IPS-20b (cell line): ENCODE measurements around the gene GALNT9.

Experiments used
- H3K27ac ChIP-seq: one replicate; pipeline ENCODE4 v1.5.1; 2013; ENCODE audit warnings: low read length
- H3K27me3 ChIP-seq: 2 replicates; pipeline ENCODE4 v1.6.1; 2013; ENCODE audit warnings: mild to moderate bottlenecking, low read length, inconsistent platforms; ENCODE audit not compliant: insufficient read depth
- H3K36me3 ChIP-seq: 2 replicates; pipeline ENCODE4 v1.6.1; 2013; ENCODE audit warnings: low read depth, mild to moderate bottlenecking, inconsistent platforms, low read length, moderate library complexity; ENCODE audit not compliant: insufficient read depth
- H3K4me1 ChIP-seq: 2 replicates; pipeline ENCODE4 v1.6.1; 2013; ENCODE audit warnings: mild to moderate bottlenecking, control low read depth, inconsistent platforms, low read length, moderate library complexity; ENCODE audit not compliant: insufficient read depth
- H3K4me3 ChIP-seq: 2 replicates; pipeline ENCODE4 v1.5.1; 2013; ENCODE audit warnings: mild to moderate bottlenecking, low read length, inconsistent platforms
- H3K9ac ChIP-seq: 2 replicates; pipeline ENCODE4 v1.6.1; 2013; ENCODE audit warnings: low read depth, mild to moderate bottlenecking, inconsistent platforms, low read length, moderate library complexity
- H3K9me3 ChIP-seq: 2 replicates; pipeline ENCODE4 v1.6.1; 2013; ENCODE audit warnings: mild to moderate bottlenecking, low read depth, low read length, inconsistent platforms; ENCODE audit not compliant: insufficient read depth

The GALNT9 gene

DNA sequence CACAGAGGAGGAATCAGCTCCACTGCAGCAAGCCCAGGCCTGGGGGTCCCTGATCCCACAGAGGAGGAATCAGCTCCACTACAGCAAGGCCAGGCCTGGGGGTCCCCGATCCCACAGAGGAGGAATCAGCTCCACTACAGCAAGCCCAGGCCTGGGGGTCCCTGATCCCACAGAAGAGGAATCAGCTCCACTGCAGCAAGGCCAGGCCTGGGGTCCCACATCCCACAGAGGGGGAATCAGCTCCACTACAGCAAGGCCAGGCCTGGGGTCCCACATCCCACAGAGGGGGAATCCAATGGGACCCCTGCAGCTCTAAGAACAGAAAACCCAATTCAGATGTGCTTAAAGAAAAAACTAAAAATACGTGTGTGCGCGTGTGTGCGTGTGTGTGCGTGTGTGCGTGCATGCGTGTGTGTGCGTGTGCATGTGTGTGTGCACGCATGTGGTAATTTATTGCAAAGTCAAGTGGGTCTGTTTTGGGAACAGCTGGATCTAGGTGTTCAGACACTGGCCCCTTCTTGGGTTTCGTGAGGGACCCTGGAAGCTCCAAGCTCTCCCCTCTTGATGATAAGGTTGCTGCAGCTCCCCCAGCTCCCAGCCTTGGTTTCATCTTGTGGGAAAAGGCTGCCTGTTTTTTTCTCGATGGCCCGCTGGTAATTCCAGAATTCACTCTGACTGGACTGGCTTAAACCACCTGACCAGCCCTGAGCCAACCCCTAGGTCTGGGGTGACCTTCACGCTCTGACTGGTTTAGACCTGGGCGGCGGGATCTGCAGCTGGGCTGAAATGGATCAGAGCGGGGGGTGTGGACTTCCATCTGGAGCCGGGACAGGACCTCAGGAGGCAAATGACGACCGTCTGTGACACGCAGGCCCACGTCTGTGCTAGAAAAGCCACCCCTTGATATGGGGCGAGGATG lies 47.1 kb downstream of the GALNT9 start:
- Histone ChIP-seq H3K4me1 (peaks cover 11% of the 10 kb centered on the region; the same call in 1 of the 2 replicates), H3K4me3 (no peak overlapping the region), H3K27me3 (peaks cover 28% of the 10 kb centered on the region), H3K9me3 (no peaks in the 10 kb centered on the region), H3K9ac (no peak overlapping the region), H3K27ac (no peak overlapping the region), H3K36me3 (no peaks in the 10 kb centered on the region)

DNA sequence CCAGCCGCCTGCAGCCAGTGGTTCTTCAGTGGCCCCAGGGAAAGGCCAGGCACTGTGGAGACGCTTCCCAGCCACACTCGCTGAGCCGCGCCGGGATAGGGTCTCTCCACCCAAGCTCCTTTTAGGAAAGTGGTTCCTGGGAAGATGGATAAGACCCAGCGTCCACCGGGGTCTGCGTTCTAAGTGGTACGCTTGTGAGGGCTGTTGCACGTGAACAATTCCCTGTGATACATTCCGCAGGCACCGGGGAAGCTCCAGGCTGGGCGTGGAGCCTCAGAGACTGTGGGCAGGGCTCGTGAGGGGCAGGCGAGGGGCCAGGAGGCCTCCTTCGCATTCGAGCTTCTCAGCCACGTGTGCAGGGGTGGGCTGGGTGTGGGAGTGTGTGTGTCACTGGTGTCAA lies 48.4 kb downstream of the GALNT9 start:
- H3K4me1 ChIP-seq, result peaks cover 11% of the 10 kb centered on the region; the same call in 1 of the 2 replicates
- H3K4me3 ChIP-seq, result no peak overlapping the region
- H3K9me3 ChIP-seq, result no peaks in the 10 kb centered on the region
- H3K36me3 ChIP-seq, result no peaks in the 10 kb centered on the region
- peaks cover 24% of the 10 kb centered on the region for H3K27me3 ChIP-seq
- no peak overlapping the region for H3K9ac ChIP-seq
- no peak overlapping the region for H3K27ac ChIP-seq

DNA sequence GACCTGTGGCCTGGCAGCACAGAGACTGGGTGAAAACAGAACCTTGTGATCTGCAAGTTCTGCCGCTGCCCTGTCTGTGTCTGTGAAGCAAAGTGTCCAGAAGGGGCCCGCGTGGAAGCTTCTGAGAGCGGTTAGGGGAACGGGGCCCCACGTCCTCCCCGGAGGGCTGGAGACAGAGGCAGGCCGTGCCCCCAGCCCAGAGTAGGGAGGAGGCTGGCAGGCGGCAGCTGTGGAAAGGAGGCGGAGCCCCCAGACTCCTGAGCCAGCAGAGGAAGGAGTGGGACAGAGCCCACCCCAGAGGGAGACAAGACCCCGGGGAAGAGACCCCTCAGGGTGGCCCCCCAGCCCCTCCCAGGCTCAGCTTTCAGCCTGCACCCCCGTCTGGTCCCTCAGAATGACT lies 49.0 kb downstream of the GALNT9 start:
- H3K27me3 ChIP-seq, result peaks cover 17% of the 10 kb centered on the region
- H3K9ac ChIP-seq, result no peak overlapping the region
- H3K9me3 ChIP-seq, result no peaks in the 10 kb centered on the region
- H3K27ac ChIP-seq, result no peak overlapping the region
- no peaks in the 10 kb centered on the region for H3K36me3 ChIP-seq
- H3K4me1 ChIP-seq, result peaks cover 11% of the 10 kb centered on the region; the same call in 1 of the 2 replicates
- H3K4me3 ChIP-seq, result no peak overlapping the region

DNA sequence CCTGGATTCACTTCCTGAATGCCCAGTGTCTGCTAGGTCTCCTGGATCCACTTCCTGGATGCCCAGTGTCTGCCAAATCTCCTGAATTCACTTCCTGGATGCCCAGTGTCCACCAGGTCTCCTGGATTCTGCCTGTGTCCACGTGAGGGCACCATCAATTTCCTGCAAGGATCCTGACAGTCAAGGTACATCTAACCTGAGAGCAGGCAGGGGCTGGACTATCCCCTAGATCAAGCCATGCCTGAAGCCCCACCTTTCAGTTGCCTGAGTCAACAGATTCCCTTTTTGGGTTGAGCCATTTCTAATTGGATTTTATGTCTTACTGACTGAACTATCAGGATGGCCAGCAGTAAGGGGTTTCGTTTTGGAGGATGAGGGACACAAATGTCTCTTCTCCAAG lies 49.5 kb downstream of the GALNT9 start:
- H3K27me3 ChIP-seq, result peaks cover 13% of the 10 kb centered on the region
- no peak overlapping the region for H3K27ac ChIP-seq
- H3K4me1 ChIP-seq, result peaks cover 9% of the 10 kb centered on the region; the same call in 1 of the 2 replicates

DNA sequence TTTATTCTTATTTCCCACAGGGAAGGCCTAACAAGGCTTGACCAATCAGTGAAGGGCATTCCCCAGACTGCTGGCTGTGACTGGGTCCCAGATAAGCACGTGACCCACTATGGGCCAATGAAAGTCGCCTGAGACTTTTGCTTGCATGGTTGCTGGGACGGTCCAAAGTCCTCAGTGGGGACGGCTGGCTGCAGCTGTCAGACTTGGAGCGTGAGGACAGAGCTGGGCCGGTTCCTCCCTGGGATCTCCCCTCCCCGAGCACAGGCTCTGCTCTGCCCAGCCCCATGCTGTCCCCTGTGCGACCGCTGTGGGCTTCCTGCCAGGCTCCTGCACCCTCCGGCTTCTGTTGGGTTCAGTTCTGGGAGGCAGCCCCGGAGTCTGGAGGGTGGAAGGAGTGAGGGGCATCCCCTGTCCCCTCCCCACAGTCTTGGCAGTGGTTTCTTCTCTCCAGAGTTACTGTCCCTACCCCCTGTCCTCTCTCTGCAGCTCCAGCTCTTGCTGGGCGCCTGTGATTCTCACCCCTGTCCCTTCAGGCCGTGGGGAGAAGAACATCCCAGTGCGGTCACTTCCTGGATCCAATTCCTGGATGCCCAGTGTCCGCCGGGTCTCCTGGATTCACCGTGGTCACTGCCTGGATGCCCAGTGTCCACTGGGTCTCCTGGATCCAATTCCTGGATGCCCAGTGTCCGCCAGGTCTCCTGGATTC lies 50.1 kb downstream of the GALNT9 start:
- H3K27me3 ChIP-seq, result peaks cover 7% of the 10 kb centered on the region
- H3K9me3 ChIP-seq, result no peaks in the 10 kb centered on the region
- no peak overlapping the region for H3K9ac ChIP-seq
- H3K36me3 ChIP-seq, result no peaks in the 10 kb centered on the region
- no peak overlapping the region for H3K4me3 ChIP-seq
- H3K27ac ChIP-seq, result no peak overlapping the region
- H3K4me1 ChIP-seq, result peaks cover 9% of the 10 kb centered on the region; the same call in 1 of the 2 replicates

More for the DNA sequence above, 49.5 kb downstream of the GALNT9 start:
- no peak overlapping the region for H3K9ac ChIP-seq
- no peaks in the 10 kb centered on the region for H3K9me3 ChIP-seq
- H3K4me3 ChIP-seq, result no peak overlapping the region
- no peaks in the 10 kb centered on the region for H3K36me3 ChIP-seq

DNA sequence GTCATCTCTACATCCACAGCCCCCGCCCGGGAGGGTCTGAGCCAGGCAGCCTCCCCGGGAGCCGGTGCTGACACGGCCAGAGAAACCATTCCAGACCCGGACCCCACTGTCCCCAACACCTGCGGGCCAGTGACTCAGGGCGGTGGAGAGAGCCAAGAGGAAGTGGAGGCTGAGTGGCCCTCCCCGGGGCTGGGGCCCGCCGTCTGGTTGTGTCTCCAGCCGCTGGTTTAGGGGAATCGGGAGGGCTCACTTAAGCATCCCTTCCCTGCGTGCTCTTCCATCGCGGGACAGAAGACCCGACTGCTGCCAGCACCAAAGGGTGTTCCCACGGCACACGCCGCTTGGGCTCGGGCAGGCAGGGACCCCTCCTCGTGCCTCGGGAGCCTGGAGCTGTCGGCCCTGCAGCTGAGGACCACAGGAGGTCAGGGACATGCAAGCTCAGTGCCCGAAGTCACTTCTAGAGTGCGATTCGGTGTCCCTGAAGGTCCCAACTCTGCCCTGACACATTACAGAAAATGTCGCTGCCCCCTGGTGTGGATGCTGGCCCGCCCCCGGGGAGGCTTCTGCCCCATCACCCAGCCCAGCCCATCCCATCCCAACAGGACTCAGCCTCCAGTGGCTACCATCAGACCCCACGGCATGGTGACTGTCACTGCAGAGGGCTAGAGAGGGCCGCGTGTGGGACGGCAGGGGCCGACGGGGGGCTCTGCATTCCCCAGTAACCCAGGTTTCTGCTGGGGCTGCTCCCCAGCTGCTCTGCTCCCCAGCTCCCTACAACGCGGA lies 50.8 kb downstream of the GALNT9 start:
- peaks cover 6% of the 10 kb centered on the region; the same call in 1 of the 2 replicates for H3K27me3 ChIP-seq
- H3K9me3 ChIP-seq, result no peaks in the 10 kb centered on the region
- no peaks in the 10 kb centered on the region for H3K36me3 ChIP-seq
- H3K4me3 ChIP-seq, result no peak overlapping the region
- H3K9ac ChIP-seq, result no peak overlapping the region
- peaks cover 6% of the 10 kb centered on the region; the same call in 1 of the 2 replicates for H3K4me1 ChIP-seq
- no peak overlapping the region for H3K27ac ChIP-seq

DNA sequence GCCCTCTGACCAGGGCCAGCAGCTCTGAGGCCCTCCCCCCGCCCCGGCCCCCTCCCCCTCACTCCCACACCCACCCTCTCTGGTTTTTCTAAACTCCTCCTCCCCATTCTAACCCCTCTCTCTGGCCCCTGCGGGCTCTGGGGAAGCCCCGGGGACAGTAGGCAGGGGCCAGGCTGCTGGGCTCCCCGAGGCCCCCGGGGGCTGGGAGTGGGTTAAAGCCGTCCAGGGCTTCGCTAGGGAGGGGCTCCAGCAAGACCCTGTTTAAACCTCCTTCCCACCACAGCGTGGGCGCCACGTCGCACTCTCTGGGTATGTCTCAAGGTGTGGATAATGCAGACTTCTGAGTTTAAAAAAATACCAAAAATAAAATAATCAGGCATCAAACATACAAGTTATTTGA lies 51.4 kb downstream of the GALNT9 start:
- H3K4me3 ChIP-seq, result no peak overlapping the region
- no peak overlapping the region for H3K9ac ChIP-seq
- H3K27me3 ChIP-seq, result peaks cover 6% of the 10 kb centered on the region; the same call in 1 of the 2 replicates
- no peaks in the 10 kb centered on the region for H3K9me3 ChIP-seq
- H3K4me1 ChIP-seq, result peaks cover 3% of the 10 kb centered on the region; the same call in 1 of the 2 replicates
- no peaks in the 10 kb centered on the region for H3K36me3 ChIP-seq
- H3K27ac ChIP-seq, result no peak overlapping the region

DNA sequence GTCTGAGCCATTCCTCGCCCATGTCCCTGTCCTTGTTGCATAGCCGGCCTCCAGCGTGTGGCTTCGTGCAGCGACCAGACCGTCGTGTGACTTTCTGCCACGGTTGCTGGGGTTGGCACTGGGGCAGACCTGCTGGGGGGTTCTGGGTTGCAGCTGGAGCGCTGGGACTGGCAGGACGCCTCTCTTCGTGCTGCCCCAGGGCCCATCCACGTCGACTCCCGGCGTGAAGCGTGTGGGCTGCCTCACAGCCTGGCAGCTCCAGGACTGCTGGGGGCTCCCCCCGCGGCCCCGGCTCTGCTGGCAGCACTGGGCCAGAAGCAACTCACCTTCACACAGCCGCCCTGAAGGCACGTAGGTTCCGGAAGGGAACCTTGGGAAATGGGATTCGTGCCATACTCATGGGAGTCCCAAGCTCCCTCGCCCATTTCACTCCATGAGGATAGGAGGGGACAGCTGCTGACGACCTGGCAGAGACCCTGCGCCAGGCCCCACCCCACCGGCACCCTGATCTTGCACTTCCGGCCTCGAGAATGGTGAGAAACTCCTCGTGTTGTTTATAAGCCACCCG lies 51.9 kb downstream of the GALNT9 start:
- Histone ChIP-seq H3K9ac (no peak overlapping the region), H3K4me3 (no peak overlapping the region), H3K9me3 (no peaks in the 10 kb centered on the region), H3K27ac (no peak overlapping the region), H3K27me3 (peaks cover 6% of the 10 kb centered on the region; the same call in 1 of the 2 replicates), H3K4me1 (no peaks in the 10 kb centered on the region; the same call in 1 of the 2 replicates), H3K36me3 (no peaks in the 10 kb centered on the region)

DNA sequence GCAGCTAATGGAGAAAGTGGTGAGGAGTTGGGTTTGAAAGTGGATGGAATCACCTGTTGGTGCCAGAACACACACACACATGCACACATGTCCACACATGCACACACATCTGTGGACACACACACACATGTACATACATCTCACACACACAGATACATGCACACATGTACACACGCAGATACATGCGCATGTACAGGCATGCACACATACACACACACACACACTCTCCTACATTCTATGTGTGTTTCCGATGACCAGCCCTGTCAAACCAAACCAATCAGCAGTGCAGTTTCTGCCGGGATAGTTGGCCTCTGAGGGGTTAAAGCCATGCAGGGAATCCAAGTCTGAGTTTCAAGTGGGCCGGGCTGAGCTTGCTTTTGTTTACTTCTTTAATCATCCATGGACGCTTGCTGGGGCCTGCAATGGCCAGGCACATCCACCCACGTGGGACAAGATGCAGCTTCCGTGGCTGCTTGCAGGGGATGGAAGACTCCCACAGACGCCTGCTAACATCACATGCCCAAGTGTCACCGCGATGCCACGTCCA lies 52.5 kb downstream of the GALNT9 start:
- Histone ChIP-seq H3K27me3 (peaks cover 6% of the 10 kb centered on the region; the same call in 1 of the 2 replicates), H3K4me3 (no peak overlapping the region)

DNA sequence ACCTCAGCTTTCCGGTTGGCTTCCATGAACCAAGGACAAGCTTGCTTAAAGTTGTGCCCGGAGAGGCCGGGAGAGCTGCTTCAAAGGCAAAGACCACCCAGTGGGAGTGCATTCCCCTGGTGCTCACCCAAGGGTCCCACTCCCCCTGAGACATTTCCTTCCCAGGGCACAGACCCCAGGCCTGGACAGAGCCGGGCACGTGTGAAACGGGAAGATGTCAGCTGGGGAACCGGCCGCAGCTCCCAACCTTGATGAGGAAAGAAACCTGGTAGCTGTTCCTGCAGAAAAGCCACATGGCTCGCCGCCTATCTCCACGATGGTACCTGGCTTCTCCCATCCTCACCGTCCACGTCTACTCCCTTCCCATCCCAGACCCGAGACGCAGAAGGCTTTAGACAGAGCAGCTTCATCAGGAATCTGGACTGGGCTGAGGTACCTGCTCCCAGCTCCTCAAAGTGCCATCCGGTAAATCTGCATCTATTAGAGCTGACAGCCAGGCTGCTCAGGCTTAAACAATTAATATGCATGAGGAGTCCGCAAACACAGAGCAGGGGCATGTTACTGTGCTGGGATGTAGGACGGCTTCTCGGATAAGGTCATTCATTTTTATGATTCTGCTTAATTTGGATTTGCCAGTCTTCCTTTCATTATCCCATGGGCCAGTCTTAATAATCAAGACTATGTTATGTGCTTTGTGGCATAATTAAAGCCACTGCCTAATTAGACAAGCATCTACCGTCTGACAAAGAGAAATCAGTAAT lies 53.1 kb downstream of the GALNT9 start:
- H3K4me1 ChIP-seq, result no peaks in the 10 kb centered on the region; the same call in 1 of the 2 replicates
- no peak overlapping the region for H3K27ac ChIP-seq
- H3K27me3 ChIP-seq, result peaks cover 6% of the 10 kb centered on the region; the same call in 1 of the 2 replicates
- H3K9ac ChIP-seq, result no peak overlapping the region
- H3K36me3 ChIP-seq, result no peaks in the 10 kb centered on the region
- H3K9me3 ChIP-seq, result no peaks in the 10 kb centered on the region
- H3K4me3 ChIP-seq, result no peak overlapping the region

More for the DNA sequence above, 52.5 kb downstream of the GALNT9 start:
- Histone ChIP-seq H3K27ac (no peak overlapping the region), H3K9ac (no peak overlapping the region), H3K9me3 (no peaks in the 10 kb centered on the region), H3K4me1 (no peaks in the 10 kb centered on the region; the same call in 1 of the 2 replicates), H3K36me3 (no peaks in the 10 kb centered on the region)
